Calu3 (cell line): ENCODE results near the gene NOXA1. TPM values are rescaled to one million over a fixed set of nuclear protein-coding genes. Genes with fewer than 3 reads are reported as not detected.

Source experiments
- BruUV-seq: library from RNA; stranded (reverse); fragments of 400-500 nt; replicated peaks from 2 replicates; lab custom pipeline; 2021; lab: Mats Ljungman, UMichigan
- CTCF ChIA-PET: fragments of 300-600 bp; sonication (Branson Sonifier 250); formaldehyde crosslinking; loops from one replicate; lab custom pipeline; 2022; ENCODE audit warnings: antibody characterized with exemption; lab: Charles Lee
- DNase-seq: peaks from one replicate; pipeline ENCODE4 v3.0.0; 2022
- H3K27ac Mint-ChIP-seq: one replicate; pipeline ENCODE4 v1.8.0; 2022; ENCODE audit warnings: mixed read lengths; ENCODE audit not compliant: unreplicated experiment
- H3K27me3 Mint-ChIP-seq: one replicate; pipeline ENCODE4 v1.8.0; 2022; ENCODE audit warnings: mixed read lengths; ENCODE audit not compliant: unreplicated experiment
- H3K36me3 Mint-ChIP-seq: one replicate; pipeline ENCODE4 v1.8.0; 2022; ENCODE audit warnings: mild to moderate bottlenecking, moderate library complexity, mixed read lengths; ENCODE audit not compliant: insufficient read depth, unreplicated experiment
- H3K4me1 Mint-ChIP-seq: one replicate; pipeline ENCODE4 v1.8.0; 2022; ENCODE audit warnings: mild to moderate bottlenecking, low read depth, mixed read lengths; ENCODE audit not compliant: unreplicated experiment
- H3K4me3 Mint-ChIP-seq: one replicate; pipeline ENCODE4 v1.8.0; 2022; ENCODE audit warnings: mild to moderate bottlenecking, low read depth, moderate library complexity, mixed read lengths; ENCODE audit not compliant: unreplicated experiment
- H3K9me3 Mint-ChIP-seq: one replicate; pipeline ENCODE4 v1.8.0; 2022; ENCODE audit warnings: low read depth, mixed read lengths; ENCODE audit not compliant: unreplicated experiment
- intact Hi-C: fragments of 100-400 bp; cut with micrococcal nuclease; formaldehyde crosslinking; loops from one replicate; pipeline ENCODE4 v1.10.0; 2022; ENCODE audit not compliant: unreplicated experiment
- total RNA-seq: library from RNA; stranded (reverse); gene quantifications from 2 replicates; pipeline ENCODE4 v1.2.3, GENCODE V29; 2022
- TF ChIP-seq, protein P1 (sequence below): fragments of 200-600 bp; IDR thresholded peaks from one replicate; pipeline ENCODE4 v1.8.0; 2022; ENCODE audit warnings: antibody characterized with exemption; ENCODE audit not compliant: unreplicated experiment

NOXA1 gene
- total RNA-seq, 1 experiment from 2014 or later, result 12.3 TPM

GRCh38 chr9:137387891-137388560 is 35.2 kb upstream of the NOXA1 start:
- intact Hi-C loops, result no loop called here
- no TSS peak for BruUV-seq
- CTCF ChIA-PET, result no interaction called here
- Mint-ChIP-seq H3K36me3 (peaks cover 9% of the 10 kb centered on the region), H3K9me3 (no peaks in the 10 kb centered on the region), H3K4me1 (no peaks in the 10 kb centered on the region), H3K27me3 (no peaks in the 10 kb centered on the region), H3K4me3 (no peak overlapping the region), H3K27ac (no peak overlapping the region)
- TF ChIP-seq, protein P1, sequence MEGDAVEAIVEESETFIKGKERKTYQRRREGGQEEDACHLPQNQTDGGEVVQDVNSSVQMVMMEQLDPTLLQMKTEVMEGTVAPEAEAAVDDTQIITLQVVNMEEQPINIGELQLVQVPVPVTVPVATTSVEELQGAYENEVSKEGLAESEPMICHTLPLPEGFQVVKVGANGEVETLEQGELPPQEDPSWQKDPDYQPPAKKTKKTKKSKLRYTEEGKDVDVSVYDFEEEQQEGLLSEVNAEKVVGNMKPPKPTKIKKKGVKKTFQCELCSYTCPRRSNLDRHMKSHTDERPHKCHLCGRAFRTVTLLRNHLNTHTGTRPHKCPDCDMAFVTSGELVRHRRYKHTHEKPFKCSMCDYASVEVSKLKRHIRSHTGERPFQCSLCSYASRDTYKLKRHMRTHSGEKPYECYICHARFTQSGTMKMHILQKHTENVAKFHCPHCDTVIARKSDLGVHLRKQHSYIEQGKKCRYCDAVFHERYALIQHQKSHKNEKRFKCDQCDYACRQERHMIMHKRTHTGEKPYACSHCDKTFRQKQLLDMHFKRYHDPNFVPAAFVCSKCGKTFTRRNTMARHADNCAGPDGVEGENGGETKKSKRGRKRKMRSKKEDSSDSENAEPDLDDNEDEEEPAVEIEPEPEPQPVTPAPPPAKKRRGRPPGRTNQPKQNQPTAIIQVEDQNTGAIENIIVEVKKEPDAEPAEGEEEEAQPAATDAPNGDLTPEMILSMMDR, result no peak
- DNase-seq, result no peak

- DNase-seq, result no peak
- Mint-ChIP-seq H3K4me3 (no peak overlapping the region), H3K4me1 (no peaks in the 10 kb centered on the region), H3K27me3 (no peaks in the 10 kb centered on the region), H3K9me3 (no peaks in the 10 kb centered on the region), H3K36me3 (peaks cover 4% of the 10 kb centered on the region), H3K27ac (no peak overlapping the region)
- CTCF ChIA-PET, result interaction anchor here (0.6 kb wide), 1 partner anchor 49 kb away, joined by 4 read pairs; no protein-coding TSS in a partner anchor
- TF ChIP-seq, protein P1, result no peak
- intact Hi-C loops, result no loop called here
- no TSS peak for BruUV-seq
Measured at GRCh38 chr9:137388589-137389427, 34.4 kb upstream of the NOXA1 start.

DNA sequence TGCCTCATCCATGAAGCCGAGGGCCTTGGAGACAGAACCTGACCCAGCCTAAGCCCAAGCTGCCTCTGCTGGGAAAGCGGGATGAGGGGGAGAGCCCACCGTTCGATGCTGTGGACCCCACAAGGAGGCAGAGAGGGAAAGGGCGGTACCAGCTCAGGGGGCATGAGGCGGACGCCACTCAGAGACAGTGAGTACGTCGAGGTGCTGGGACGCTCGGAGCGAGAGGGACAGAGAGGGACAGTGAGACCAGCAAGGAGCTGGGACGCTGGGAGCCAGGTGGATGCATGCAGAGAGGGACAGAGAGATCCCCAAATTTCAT is 33.8 kb upstream of the NOXA1 start:
- no peaks in the 10 kb centered on the region for H3K27me3 Mint-ChIP-seq
- no peaks in the 10 kb centered on the region for H3K9me3 Mint-ChIP-seq
- intact Hi-C loops, result no loop called here
- no peak overlapping the region for H3K4me3 Mint-ChIP-seq
- DNase-seq, result no peak
- no peaks in the 10 kb centered on the region for H3K4me1 Mint-ChIP-seq
- TF ChIP-seq, protein P1, result no peak
- CTCF ChIA-PET, result interaction anchor here (0.6 kb wide), 1 partner anchor 50 kb away, joined by 4 read pairs; no protein-coding TSS in a partner anchor
- no peaks in the 10 kb centered on the region for H3K36me3 Mint-ChIP-seq
- H3K27ac Mint-ChIP-seq, result no peak overlapping the region
- no TSS peak for BruUV-seq

DNA sequence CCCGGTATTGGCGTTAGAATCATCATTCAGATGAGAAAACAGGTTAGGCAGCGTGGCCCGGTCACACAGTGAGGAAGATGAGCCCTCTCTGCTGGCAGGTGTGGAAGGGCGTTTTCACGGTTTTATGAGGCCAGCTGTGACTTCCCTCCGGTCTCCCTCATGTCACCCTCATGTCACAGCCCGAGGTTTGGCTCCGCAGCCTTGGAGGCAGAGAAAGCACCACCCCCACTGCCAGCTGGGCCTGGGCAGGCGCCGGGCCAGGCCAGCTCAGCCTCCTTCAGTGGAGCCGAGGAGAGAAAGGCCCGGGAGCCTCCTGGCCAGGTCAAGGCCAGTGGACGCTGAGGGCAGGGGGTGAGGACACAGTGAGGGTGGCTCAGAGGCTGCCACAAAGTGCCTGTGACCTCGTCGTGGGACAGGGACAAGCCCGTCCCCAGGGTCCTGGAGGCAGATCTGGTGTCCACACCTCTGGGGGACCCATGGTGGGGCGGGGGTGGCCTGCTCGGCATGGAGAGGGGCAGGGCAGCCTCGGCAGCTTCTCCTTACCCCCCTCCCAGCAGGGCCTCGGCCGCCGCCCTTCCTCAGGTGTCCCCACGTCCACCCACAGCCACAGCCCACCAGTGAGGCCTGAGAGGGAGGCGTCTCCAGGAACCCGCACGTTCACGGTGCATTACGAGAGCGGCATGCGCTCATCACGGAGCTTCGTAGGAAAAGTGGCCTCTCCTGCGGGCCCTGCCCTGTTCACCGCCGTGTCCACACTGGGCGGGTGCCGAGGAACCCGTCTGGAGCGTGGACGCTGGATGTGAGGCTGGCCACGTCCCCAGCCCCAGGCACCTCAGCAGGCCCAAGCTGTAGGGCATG is 32.4 kb upstream of the NOXA1 start:
- Mint-ChIP-seq H3K4me1 (no peaks in the 10 kb centered on the region), H3K4me3 (no peak overlapping the region), H3K9me3 (no peaks in the 10 kb centered on the region), H3K36me3 (no peaks in the 10 kb centered on the region), H3K27ac (no peak overlapping the region), H3K27me3 (no peaks in the 10 kb centered on the region)
- no TSS peak for BruUV-seq
- TF ChIP-seq, protein P1, result no peak
- intact Hi-C loops, result no loop called here
- DNase-seq, result no peak
- CTCF ChIA-PET, result interaction anchor here (0.7 kb wide), 1 partner anchor 70 kb away, joined by 3 read pairs; no protein-coding TSS in a partner anchor
